ENCODE measurements around the gene NKX1-2. TPM values are rescaled to one million over a fixed set of nuclear protein-coding genes. Genes with fewer than 3 reads are reported as not detected.

Gene NKX1-2
- not detected for total RNA-seq
- long read RNA-seq, result 0 reads

- ATAC-seq (ENCODE audit: poor library complexity), result no peak
- DNase-seq, result no peak
- intact Hi-C loops (cut with DNase I), result no loop called here
These were observed at the start of gene NKX1-2 for GRCh38 chr10:124450012-124450782. Gene NKX1-2 (minus strand): TSS chr10:124450035. CDS start chr10:124449943, 92 bp downstream.

- intact Hi-C loops (cut with DNase I), result no loop called here
- ATAC-seq (ENCODE audit: poor library complexity) (no peak), DNase-seq (no peak)
These were observed 48.2 kb upstream of the NKX1-2 start for GRCh38 chr10:124498056-124498455.

- DNase-seq, result peak; percentile 74
- peak; percentile 97 for ATAC-seq (ENCODE audit: poor library complexity)
- intact Hi-C loops (cut with DNase I), result no loop called here
These were observed 47.5 kb upstream of the NKX1-2 start for GRCh38 chr10:124497196-124497881.

GRCh38 chr10:124496620-124497019 is 46.8 kb upstream of the NKX1-2 start:
- no peak for DNase-seq
- no peak for ATAC-seq (ENCODE audit: poor library complexity)
- intact Hi-C loops (cut with DNase I), result no loop called here

- ATAC-seq (ENCODE audit: poor library complexity), result no peak
- no peak for DNase-seq
- intact Hi-C loops (cut with DNase I), result no loop called here
These were observed 46.3 kb upstream of the NKX1-2 start for GRCh38 chr10:124496150-124496549.

- intact Hi-C loops (cut with DNase I), result no loop called here
- no peak for DNase-seq
- ATAC-seq (ENCODE audit: poor library complexity), result no peak
These were observed 45.9 kb upstream of the NKX1-2 start for GRCh38 chr10:124495725-124496124.

GRCh38 chr10:124495162-124495561 is 45.3 kb upstream of the NKX1-2 start:
- ATAC-seq (ENCODE audit: poor library complexity) (no peak), DNase-seq (no peak)

GRCh38 chr10:124494046-124494807 is 44.4 kb upstream of the NKX1-2 start:
- ATAC-seq (ENCODE audit: poor library complexity), result no peak
- intact Hi-C loops (cut with DNase I), result no loop called here
- no peak for DNase-seq

More at GRCh38 chr10:124495162-124495561, 45.3 kb upstream of the NKX1-2 start:
- intact Hi-C loops (cut with DNase I), result no loop called here

GRCh38 chr10:124493214-124493882 is 43.5 kb upstream of the NKX1-2 start:
- intact Hi-C loops (cut with DNase I), result no loop called here
- ATAC-seq (ENCODE audit: poor library complexity) (no peak), DNase-seq (no peak)

- ATAC-seq (ENCODE audit: poor library complexity) (no peak), DNase-seq (no peak)
- intact Hi-C loops (cut with DNase I), result no loop called here
These were observed 42.4 kb upstream of the NKX1-2 start for GRCh38 chr10:124492266-124492665.

GRCh38 chr10:124491105-124491504 is 41.3 kb upstream of the NKX1-2 start:
- intact Hi-C loops (cut with DNase I), result no loop called here
- DNase-seq (no peak), ATAC-seq (ENCODE audit: poor library complexity) (no peak)

GRCh38 chr10:124486635-124487034 is 36.8 kb upstream of the NKX1-2 start:
- ATAC-seq (ENCODE audit: poor library complexity) (no peak), DNase-seq (no peak)
- intact Hi-C loops (cut with DNase I), result no loop called here

GRCh38 chr10:124484661-124485060 is 34.8 kb upstream of the NKX1-2 start:
- intact Hi-C loops (cut with DNase I), result no loop called here
- no peak for ATAC-seq (ENCODE audit: poor library complexity)

GRCh38 chr10:124484031-124484430 is 34.2 kb upstream of the NKX1-2 start:
- intact Hi-C loops (cut with DNase I), result no loop called here
- no peak for ATAC-seq (ENCODE audit: poor library complexity)
- DNase-seq, result no peak

More at GRCh38 chr10:124484661-124485060, 34.8 kb upstream of the NKX1-2 start:
- no peak for DNase-seq

GRCh38 chr10:124482876-124483275 is 33.0 kb upstream of the NKX1-2 start:
- DNase-seq (no peak), ATAC-seq (ENCODE audit: poor library complexity) (no peak)
- intact Hi-C loops (cut with DNase I), result no loop called here

GRCh38 chr10:124482236-124482800 is 32.5 kb upstream of the NKX1-2 start:
- intact Hi-C loops (cut with DNase I), result no loop called here
- DNase-seq (no peak), ATAC-seq (ENCODE audit: poor library complexity) (no peak)

- intact Hi-C loops (cut with DNase I), result no loop called here
- ATAC-seq (ENCODE audit: poor library complexity) (no peak), DNase-seq (no peak)
These were observed 31.9 kb upstream of the NKX1-2 start for GRCh38 chr10:124481717-124482116.

GRCh38 chr10:124480860-124481259 is 31.0 kb upstream of the NKX1-2 start:
- ATAC-seq (ENCODE audit: poor library complexity) (no peak), DNase-seq (no peak)
- intact Hi-C loops (cut with DNase I), result no loop called here

GRCh38 chr10:124478515-124478914 is 28.7 kb upstream of the NKX1-2 start:
- DNase-seq (no peak), ATAC-seq (ENCODE audit: poor library complexity) (no peak)
- intact Hi-C loops (cut with DNase I), result no loop called here
